ENCODE results near the gene PICK1. TPM values are rescaled to one million over a fixed set of nuclear protein-coding genes. Genes with fewer than 3 reads are reported as not detected.
"Not testable (repeated sequence)": the region's sequence is repeated elsewhere in the genome, so short reads cannot be mapped to it uniquely, and the experiment has no call there.

The PICK1 gene
- polyA plus RNA-seq, 4 donors: 24.3 to 33.3 (median 32.0) TPM

GRCh38 chr22:38115423-38116205 is 58.4 kb downstream of the PICK1 start:
- no peak overlapping the region for H3K27ac ChIP-seq (ENCODE audit: low read depth in 1 of 3, low read length in 2 of 3)
- WGBS, 3 donors: 95 to 96% (median 95%) methylated on average over 30 to 31 of the region's 31 CpGs
- H3K4me1 ChIP-seq (ENCODE audit: control insufficient read depth in 3 of 3, insufficient read depth in 2 of 3, low read depth in 1 of 3, low read length in 2 of 3): peaks cover 0 to 36% (median 0%) of the 10 kb centered on the region in 3 donors
- H3K27me3 ChIP-seq (ENCODE audit: control insufficient read depth in 3 of 3, insufficient read depth in 3 of 3, low read length in 3 of 3): no peaks in the 10 kb centered on the region
- FAIRE-seq (no peak), DNase-seq (no peak)
- no peak overlapping the region for H3K4me3 ChIP-seq (ENCODE audit: low read depth in 1 of 3, low read length in 3 of 3)
- no peaks in the 10 kb centered on the region for H3K9me3 ChIP-seq (ENCODE audit: control insufficient read depth in 2 of 2, insufficient read depth in 1 of 2, low read depth in 1 of 2, low read length in 1 of 2)
- H3K36me3 ChIP-seq (ENCODE audit: control insufficient read depth in 3 of 3, insufficient read depth in 2 of 3, low read depth in 1 of 3, low read length in 3 of 3): peaks cover 2 to 47% (median 3%) of the 10 kb centered on the region in 3 donors

DNA sequence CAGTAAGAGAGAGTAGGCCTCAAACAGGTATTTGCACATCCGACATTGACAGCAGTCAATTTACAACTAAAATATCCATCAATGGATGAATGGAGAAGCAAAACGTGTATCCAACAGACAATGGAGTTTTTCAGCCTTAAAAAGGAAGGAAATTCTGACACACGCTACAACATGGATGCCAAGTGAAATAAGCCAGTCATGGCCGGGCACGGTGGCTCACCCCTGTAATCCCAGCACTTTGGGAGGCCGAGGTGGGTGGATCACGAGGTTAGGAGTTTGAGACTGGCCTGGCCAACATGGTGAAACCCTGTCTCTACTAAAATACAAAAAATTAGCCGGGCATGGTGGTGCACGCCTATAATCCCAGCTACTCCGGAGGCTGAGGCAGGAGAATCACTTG is 60.4 kb downstream of the PICK1 start:
- 94 to 95% (median 94%) methylated on average over 10 of the region's 10 CpGs for WGBS, 3 donors
- not testable (repeated sequence) for FAIRE-seq; H3K27me3 ChIP-seq (ENCODE audit: control insufficient read depth in 3 of 3, insufficient read depth in 3 of 3, low read length in 3 of 3); DNase-seq; H3K4me3 ChIP-seq (ENCODE audit: low read depth in 1 of 3, low read length in 3 of 3); H3K9me3 ChIP-seq (ENCODE audit: control insufficient read depth in 2 of 2, insufficient read depth in 1 of 2, low read depth in 1 of 2, low read length in 1 of 2); H3K27ac ChIP-seq (ENCODE audit: low read depth in 1 of 3, low read length in 2 of 3)
- H3K4me1 ChIP-seq (ENCODE audit: control insufficient read depth in 3 of 3, insufficient read depth in 2 of 3, low read depth in 1 of 3, low read length in 2 of 3): peaks cover 0 to 17% (median 0%) of the 10 kb centered on the region in 3 donors
- peaks cover 2 to 44% (median 3%) of the 10 kb centered on the region in 3 donors for H3K36me3 ChIP-seq (ENCODE audit: control insufficient read depth in 3 of 3, insufficient read depth in 2 of 3, low read depth in 1 of 3, low read length in 3 of 3)

DNA sequence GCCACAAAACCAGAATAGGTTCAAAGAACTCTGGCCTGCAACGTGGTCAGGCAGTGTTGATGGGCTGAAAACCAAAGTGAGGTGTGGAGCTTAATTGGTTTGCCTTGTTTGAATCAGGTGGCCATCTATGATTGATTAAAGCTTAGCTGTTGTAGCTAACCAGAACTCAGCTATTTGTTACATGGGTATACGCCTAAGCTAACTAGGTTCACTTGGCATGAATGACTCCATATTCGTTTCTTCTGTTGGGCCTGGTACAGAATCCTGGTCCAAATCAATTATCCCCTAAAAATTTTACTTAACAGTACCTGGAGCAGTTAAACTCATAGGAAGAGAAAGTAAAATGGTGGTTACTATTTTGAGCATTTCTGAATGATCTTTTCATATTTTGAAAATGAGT is 61.0 kb downstream of the PICK1 start:
- FAIRE-seq: no peak

DNA sequence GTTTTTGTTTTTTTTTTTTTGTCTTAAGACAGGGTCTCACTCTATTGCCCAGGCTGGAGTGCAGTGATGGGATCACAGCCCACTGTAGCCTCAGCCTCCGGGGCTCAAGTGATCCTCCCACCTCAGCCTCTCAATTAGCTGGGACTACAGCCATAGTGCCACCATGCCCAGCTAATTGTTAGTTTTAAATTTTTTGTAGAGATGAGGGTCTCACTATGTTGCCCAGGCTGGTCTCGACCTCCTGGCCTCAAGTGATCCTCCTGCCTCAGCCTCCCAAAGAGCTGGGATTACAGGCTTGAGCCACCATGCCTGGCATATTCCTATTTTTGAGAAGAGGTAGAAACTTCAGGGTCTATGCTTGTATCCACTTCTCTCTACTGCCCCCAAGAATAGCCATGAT is 61.5 kb downstream of the PICK1 start:
- not testable (repeated sequence) for H3K4me3 ChIP-seq (ENCODE audit: low read depth in 1 of 3, low read length in 3 of 3); H3K27ac ChIP-seq (ENCODE audit: low read depth in 1 of 3, low read length in 2 of 3); DNase-seq; FAIRE-seq; H3K27me3 ChIP-seq (ENCODE audit: control insufficient read depth in 3 of 3, insufficient read depth in 3 of 3, low read length in 3 of 3); H3K9me3 ChIP-seq (ENCODE audit: control insufficient read depth in 2 of 2, insufficient read depth in 1 of 2, low read depth in 1 of 2, low read length in 1 of 2); H3K4me1 ChIP-seq (ENCODE audit: control insufficient read depth in 3 of 3, insufficient read depth in 2 of 3, low read depth in 1 of 3, low read length in 2 of 3)
- peaks cover 2 to 43% (median 3%) of the 10 kb centered on the region in 3 donors for H3K36me3 ChIP-seq (ENCODE audit: control insufficient read depth in 3 of 3, insufficient read depth in 2 of 3, low read depth in 1 of 3, low read length in 3 of 3)
- 92 to 97% (median 95%) methylated on average over 2 of the region's 2 CpGs for WGBS, 3 donors

More for the DNA sequence above, 61.0 kb downstream of the PICK1 start:
- no peak for DNase-seq
- Histone ChIP-seq H3K27me3 (ENCODE audit: control insufficient read depth in 3 of 3, insufficient read depth in 3 of 3, low read length in 3 of 3) (no peaks in the 10 kb centered on the region), H3K4me3 (ENCODE audit: low read depth in 1 of 3, low read length in 3 of 3) (no peak overlapping the region), H3K9me3 (ENCODE audit: control insufficient read depth in 2 of 2, insufficient read depth in 1 of 2, low read depth in 1 of 2, low read length in 1 of 2) (no peaks in the 10 kb centered on the region), H3K27ac (ENCODE audit: low read depth in 1 of 3, low read length in 2 of 3) (no peak overlapping the region), H3K36me3 (ENCODE audit: control insufficient read depth in 3 of 3, insufficient read depth in 2 of 3, low read depth in 1 of 3, low read length in 3 of 3) (peaks cover 2 to 45% (median 3%) of the 10 kb centered on the region in 3 donors), H3K4me1 (ENCODE audit: control insufficient read depth in 3 of 3, insufficient read depth in 2 of 3, low read depth in 1 of 3, low read length in 2 of 3) (peaks cover 0 to 11% (median 0%) of the 10 kb centered on the region in 3 donors)
- WGBS, 3 donors: 79 to 86% (median 85%) methylated on average over 3 of the region's 3 CpGs

- H3K27ac ChIP-seq (ENCODE audit: low read depth in 1 of 3, low read length in 2 of 3): no peak overlapping the region
- no peaks in the 10 kb centered on the region for H3K9me3 ChIP-seq (ENCODE audit: control insufficient read depth in 2 of 2, insufficient read depth in 1 of 2, low read depth in 1 of 2, low read length in 1 of 2)
- FAIRE-seq (no peak), DNase-seq (peak in 1 of 2 donors; percentile 49)
- no peak overlapping the region for H3K4me3 ChIP-seq (ENCODE audit: low read depth in 1 of 3, low read length in 3 of 3)
- no peaks in the 10 kb centered on the region for H3K27me3 ChIP-seq (ENCODE audit: control insufficient read depth in 3 of 3, insufficient read depth in 3 of 3, low read length in 3 of 3)
- peaks cover 0 to 47% (median 3%) of the 10 kb centered on the region in 3 donors for H3K36me3 ChIP-seq (ENCODE audit: control insufficient read depth in 3 of 3, insufficient read depth in 2 of 3, low read depth in 1 of 3, low read length in 3 of 3)
- 66 to 84% (median 72%) methylated on average over 27 to 28 of the region's 28 CpGs for WGBS, 3 donors
- no peaks in the 10 kb centered on the region for H3K4me1 ChIP-seq (ENCODE audit: control insufficient read depth in 3 of 3, insufficient read depth in 2 of 3, low read depth in 1 of 3, low read length in 2 of 3)
Measured at GRCh38 chr22:38120359-38121110, 63.3 kb downstream of the PICK1 start.

- Histone ChIP-seq H3K4me3 (ENCODE audit: low read depth in 1 of 3, low read length in 3 of 3) (no peak overlapping the region), H3K27ac (ENCODE audit: low read depth in 1 of 3, low read length in 2 of 3) (no peak overlapping the region), H3K4me1 (ENCODE audit: control insufficient read depth in 3 of 3, insufficient read depth in 2 of 3, low read depth in 1 of 3, low read length in 2 of 3) (no peaks in the 10 kb centered on the region), H3K27me3 (ENCODE audit: control insufficient read depth in 3 of 3, insufficient read depth in 3 of 3, low read length in 3 of 3) (no peaks in the 10 kb centered on the region), H3K36me3 (ENCODE audit: control insufficient read depth in 3 of 3, insufficient read depth in 2 of 3, low read depth in 1 of 3, low read length in 3 of 3) (peaks cover 0 to 57% (median 3%) of the 10 kb centered on the region in 3 donors), H3K9me3 (ENCODE audit: control insufficient read depth in 2 of 2, insufficient read depth in 1 of 2, low read depth in 1 of 2, low read length in 1 of 2) (no peaks in the 10 kb centered on the region)
- no peak for DNase-seq
- no peak for FAIRE-seq
- WGBS, 3 donors: 78 to 89% (median 86%) methylated on average over 6 of the region's 6 CpGs
Measured at GRCh38 chr22:38122616-38123015, 65.4 kb downstream of the PICK1 start.

DNA sequence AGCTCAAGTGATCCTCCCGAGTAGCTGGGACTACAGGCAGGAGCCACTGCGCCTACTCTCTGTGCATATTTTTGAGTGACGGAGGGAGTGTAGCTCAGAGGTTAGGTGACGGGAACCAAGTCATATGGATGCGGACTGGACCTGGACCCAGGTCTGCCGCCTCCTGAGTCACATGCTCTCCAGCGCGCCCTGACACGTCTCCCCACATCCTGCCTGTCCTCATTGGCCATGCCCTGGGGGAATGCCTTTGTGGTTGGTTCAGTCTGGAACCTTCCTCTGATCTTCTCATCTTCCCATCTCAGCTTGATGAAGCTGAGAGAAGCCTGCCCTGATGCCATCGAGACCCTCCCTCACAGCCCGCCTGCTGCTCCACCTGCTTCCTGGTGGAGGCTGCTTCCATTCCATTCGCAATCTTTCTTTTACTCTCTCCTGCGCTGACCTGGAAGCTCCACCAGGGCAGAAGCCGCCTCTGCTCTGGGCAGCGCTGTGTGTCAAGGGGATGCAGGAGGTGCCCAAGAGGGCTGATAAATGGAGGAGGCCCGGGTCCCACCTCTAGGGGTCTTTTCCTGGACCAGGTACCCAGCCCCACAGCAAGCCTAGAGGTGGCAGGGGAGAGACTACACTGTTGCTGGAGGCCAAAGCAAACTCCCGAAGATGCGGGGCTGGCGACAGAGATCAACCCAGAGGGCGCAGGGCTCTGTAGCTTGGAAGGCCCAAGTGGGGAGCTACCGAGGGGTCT is 67.2 kb downstream of the PICK1 start:
- Histone ChIP-seq H3K4me1 (ENCODE audit: control insufficient read depth in 3 of 3, insufficient read depth in 2 of 3, low read depth in 1 of 3, low read length in 2 of 3) (peaks cover 0 to under 1% (median 0%) of the 10 kb centered on the region in 3 donors), H3K27ac (ENCODE audit: low read depth in 1 of 3, low read length in 2 of 3) (no peak overlapping the region), H3K27me3 (ENCODE audit: control insufficient read depth in 3 of 3, insufficient read depth in 3 of 3, low read length in 3 of 3) (no peaks in the 10 kb centered on the region), H3K9me3 (ENCODE audit: control insufficient read depth in 2 of 2, insufficient read depth in 1 of 2, low read depth in 1 of 2, low read length in 1 of 2) (no peaks in the 10 kb centered on the region), H3K36me3 (ENCODE audit: control insufficient read depth in 3 of 3, insufficient read depth in 2 of 3, low read depth in 1 of 3, low read length in 3 of 3) (peaks cover 0 to 67% (median 2%) of the 10 kb centered on the region in 3 donors), H3K4me3 (ENCODE audit: low read depth in 1 of 3, low read length in 3 of 3) (no peak overlapping the region)
- 88 to 95% (median 93%) methylated on average over 21 of the region's 21 CpGs for WGBS, 3 donors
- FAIRE-seq: no peak
- no peak for DNase-seq

DNA sequence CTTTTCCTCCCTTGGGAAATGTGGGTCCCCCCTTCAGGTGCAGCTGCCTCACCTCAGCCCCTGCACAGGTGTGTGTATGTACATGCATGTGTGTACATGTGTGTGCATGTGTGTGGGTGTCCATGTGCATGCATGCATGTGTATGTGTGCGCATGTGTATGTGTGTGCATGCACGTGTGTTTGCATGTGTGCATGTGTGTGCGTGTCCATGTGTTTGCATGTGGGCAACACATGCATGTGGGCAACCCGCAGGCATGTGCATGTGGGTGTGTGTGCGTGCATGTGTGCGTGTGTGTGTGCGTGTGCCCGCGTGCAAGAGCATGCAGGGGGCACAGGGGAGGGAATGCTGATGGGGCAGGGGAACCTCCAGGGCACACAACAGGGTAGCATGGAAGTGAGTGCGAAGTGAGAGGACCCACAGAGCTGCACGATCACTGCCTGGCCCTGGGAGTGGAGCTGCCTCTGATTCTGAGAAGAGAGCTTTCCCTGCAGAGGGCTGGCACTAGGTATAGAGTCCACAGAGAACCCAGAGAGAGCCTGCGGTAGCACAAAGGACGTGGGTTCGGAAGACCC is 67.9 kb downstream of the PICK1 start:
- Histone ChIP-seq H3K27me3 (ENCODE audit: control insufficient read depth in 3 of 3, insufficient read depth in 3 of 3, low read length in 3 of 3) (no peaks in the 10 kb centered on the region), H3K4me3 (ENCODE audit: low read depth in 1 of 3, low read length in 3 of 3) (no peak overlapping the region), H3K9me3 (ENCODE audit: control insufficient read depth in 2 of 2, insufficient read depth in 1 of 2, low read depth in 1 of 2, low read length in 1 of 2) (no peaks in the 10 kb centered on the region), H3K36me3 (ENCODE audit: control insufficient read depth in 3 of 3, insufficient read depth in 2 of 3, low read depth in 1 of 3, low read length in 3 of 3) (peaks cover 0 to 72% (median 2%) of the 10 kb centered on the region in 3 donors), H3K27ac (ENCODE audit: low read depth in 1 of 3, low read length in 2 of 3) (no peak overlapping the region), H3K4me1 (ENCODE audit: control insufficient read depth in 3 of 3, insufficient read depth in 2 of 3, low read depth in 1 of 3, low read length in 2 of 3) (peaks cover 0 to 8% (median 0%) of the 10 kb centered on the region in 3 donors)
- FAIRE-seq (no peak), DNase-seq (no peak)
- WGBS, 3 donors: 94 to 96% (median 95%) methylated on average over 14 of the region's 14 CpGs
